ENCODE data around the gene KANK4.

DNA sequence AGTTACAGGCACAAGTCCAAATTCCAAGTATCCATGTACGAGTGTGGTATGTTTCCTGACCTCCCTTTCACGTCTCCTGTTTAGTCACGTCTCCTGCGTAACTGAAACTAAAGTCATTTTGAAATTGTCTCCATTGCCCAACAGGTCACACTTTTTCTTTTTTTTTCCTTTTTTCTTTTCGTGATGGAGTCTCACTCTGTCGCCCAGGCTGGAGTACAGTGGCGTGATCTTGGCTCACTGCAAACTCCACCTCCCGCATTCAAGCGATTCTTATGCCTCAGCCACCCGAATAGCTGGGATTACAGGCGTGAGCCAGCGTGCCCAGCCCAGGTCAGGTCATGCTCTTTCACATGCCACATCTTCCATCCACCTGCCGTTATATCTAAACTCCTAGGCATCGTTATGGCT, 86.4 kb downstream of the KANK4 start:
- TF ChIP-seq CTCF (IDR thresholded peaks at IDR 0.05), result no peak
- no peak for TF ChIP-seq POLR2A (IDR thresholded peaks at IDR 0.05)
- no peak for TF ChIP-seq EP300 (IDR thresholded peaks at IDR 0.05)
